Brain microvascular endothelial cell (primary cell): ENCODE data around the gene SYNDIG1L.

Source experiments
- DNase-seq: peaks from one replicate; pipeline ENCODE4 v3.0.0-alpha.2; 2020
- H3K27ac ChIP-seq: fragments of 250-450 bp; sonication (Bioruptor Pico); 2 replicates; pipeline ENCODE4 v1.5.1; 2020; ENCODE audit warnings: mild to moderate bottlenecking, moderate library complexity
- H3K27me3 ChIP-seq: fragments of 250-450 bp; sonication (Bioruptor Pico); replicated peaks from 2 replicates; pipeline ENCODE4 v1.5.1; 2020; ENCODE audit warnings: mild to moderate bottlenecking
- H3K36me3 ChIP-seq: fragments of 250-450 bp; sonication (Bioruptor Pico); replicated peaks from 2 replicates; pipeline ENCODE4 v1.5.1; 2020; ENCODE audit warnings: mild to moderate bottlenecking
- H3K4me3 ChIP-seq: 2 replicates; pipeline ENCODE4 v1.5.1; 2011; ENCODE audit warnings: low read depth, mild to moderate bottlenecking, control low read depth, low read length, moderate library complexity
- CTCF ChIP-seq: IDR thresholded peaks from 2 replicates; pipeline ENCODE4 v1.5.1; 2011; ENCODE audit warnings: low read depth, mild to moderate bottlenecking, moderate library complexity, low read length, control low read depth, inconsistent platforms; ENCODE audit errors: missing control alignments
- in situ Hi-C: cut with HindIII; loops from 2 replicates; pipeline ENCODE4 v1.10.0; 2017; ENCODE audit warnings: low sequenced_read_pairs, low pct_ligation_motif_present

SYNDIG1L gene

GRCh38 chr14:74427651-74428050 is 1.6 kb upstream of the SYNDIG1L start:
- DNase-seq, result no peak

GRCh38 chr14:74425525-74426201 is 347 bp downstream of the SYNDIG1L start:
- no peaks in the 10 kb centered on the region for H3K36me3 ChIP-seq
- no peak overlapping the region for H3K4me3 ChIP-seq
- DNase-seq, result no peak
- H3K27ac ChIP-seq, result no peak overlapping the region
- no peak for TF ChIP-seq CTCF
- H3K27me3 ChIP-seq, result peaks cover 26% of the 10 kb centered on the region
- in situ Hi-C loops, result no loop called here

More at GRCh38 chr14:74427651-74428050, 1.6 kb upstream of the SYNDIG1L start:
- no peaks in the 10 kb centered on the region for H3K36me3 ChIP-seq
- H3K27ac ChIP-seq, result no peak overlapping the region
- no peak for TF ChIP-seq CTCF
- peaks cover 20% of the 10 kb centered on the region for H3K27me3 ChIP-seq
- H3K4me3 ChIP-seq, result no peak overlapping the region
- in situ Hi-C loops, result no loop called here

GRCh38 chr14:74424606-74425005 is 1.4 kb downstream of the SYNDIG1L start:
- H3K27ac ChIP-seq, result no peak overlapping the region
- peaks cover 26% of the 10 kb centered on the region for H3K27me3 ChIP-seq
- H3K4me3 ChIP-seq, result no peak overlapping the region
- no peak for TF ChIP-seq CTCF
- no peak for DNase-seq
- H3K36me3 ChIP-seq, result no peaks in the 10 kb centered on the region
- in situ Hi-C loops, result no loop called here

- in situ Hi-C loops, result no loop called here
- TF ChIP-seq CTCF, result no peak
- Histone ChIP-seq H3K36me3 (no peaks in the 10 kb centered on the region), H3K27ac (no peak overlapping the region), H3K27me3 (peaks cover 26% of the 10 kb centered on the region), H3K4me3 (no peak overlapping the region)
- DNase-seq, result no peak
Observed at GRCh38 chr14:74423246-74423645, 2.8 kb downstream of the SYNDIG1L start.

GRCh38 chr14:74421981-74422380 is 4.0 kb downstream of the SYNDIG1L start:
- H3K27ac ChIP-seq, result no peak overlapping the region
- in situ Hi-C loops, result no loop called here
- H3K27me3 ChIP-seq, result peaks cover 25% of the 10 kb centered on the region
- H3K4me3 ChIP-seq, result no peak overlapping the region
- no peaks in the 10 kb centered on the region for H3K36me3 ChIP-seq
- no peak for DNase-seq
- TF ChIP-seq CTCF, result no peak

- Histone ChIP-seq H3K36me3 (no peaks in the 10 kb centered on the region), H3K27ac (no peak overlapping the region), H3K27me3 (peaks cover 12% of the 10 kb centered on the region), H3K4me3 (no peak overlapping the region)
- in situ Hi-C loops, result no loop called here
- DNase-seq, result no peak
- no peak for TF ChIP-seq CTCF
Observed at GRCh38 chr14:74419086-74419485, 6.9 kb downstream of the SYNDIG1L start.
